ENCODE measurements around the gene CALCOCO1. TPM values are rescaled to one million over a fixed set of nuclear protein-coding genes. Genes with fewer than 3 reads are reported as not detected.
A peak's percentile ranks its signal among the peaks of the same experiment; 100 is the strongest.

Gene CALCOCO1
- total RNA-seq, 1 donor from 2014 or later: 131 TPM

DNA sequence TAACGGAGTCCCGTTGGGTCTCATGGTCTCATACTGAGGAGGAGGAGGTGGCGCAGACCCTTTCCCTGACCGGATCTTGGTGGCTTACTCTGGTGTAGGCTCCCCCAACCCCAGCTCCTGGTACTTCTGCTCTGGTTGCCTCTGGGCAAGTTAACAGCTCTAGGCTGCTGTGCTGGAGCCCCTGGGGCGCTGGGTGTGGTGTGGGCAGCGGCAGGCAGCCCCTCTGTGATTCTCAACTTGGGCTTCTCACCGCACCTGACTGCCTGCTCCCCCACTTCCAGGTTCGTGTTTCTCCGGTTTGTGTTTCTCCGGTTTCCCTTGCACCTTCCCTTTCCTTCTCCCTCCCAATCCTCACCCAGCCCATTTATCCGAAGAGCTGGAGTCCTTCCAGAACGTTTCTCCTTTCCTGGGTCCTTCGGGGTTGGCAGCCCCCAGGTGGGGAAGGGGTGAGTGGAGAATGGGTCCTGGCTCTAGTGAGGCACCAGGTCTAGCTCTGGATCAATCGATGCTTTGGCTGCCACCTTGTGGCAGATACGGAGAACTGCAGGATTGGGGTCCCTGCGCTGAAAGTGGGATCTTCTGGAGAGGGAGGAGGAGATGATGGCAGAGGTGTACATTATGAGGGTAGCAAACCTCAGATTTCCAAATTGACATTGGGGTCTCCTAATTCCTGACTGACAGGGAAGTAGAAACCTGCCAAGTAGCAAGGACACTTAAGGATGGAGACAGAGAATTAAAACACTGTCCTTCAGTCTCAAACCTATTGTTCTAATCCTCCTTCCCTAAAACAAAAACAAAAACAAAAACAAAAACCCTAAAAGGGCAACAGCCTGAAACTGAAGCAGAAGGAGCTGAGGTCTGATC is 16.2 kb upstream of the CALCOCO1 start:
- H3K9me3 ChIP-seq: no peaks in the 10 kb centered on the region
- no peaks in the 10 kb centered on the region for H3K36me3 ChIP-seq
- H3K4me3 ChIP-seq: no peak overlapping the region
- DNase-seq (ENCODE audit: extremely low spot score in 2 of 2): no peak
- intact Hi-C loops (cut with DNase I): no loop called here
- no peaks in the 10 kb centered on the region for H3K27me3 ChIP-seq
- H3K4me1 ChIP-seq: peaks cover 17% of the 10 kb centered on the region
- no peak overlapping the region for H3K27ac ChIP-seq
- no peak for TF ChIP-seq POLR2A (IDR thresholded peaks at IDR 0.05)
- TF ChIP-seq, protein P1, sequence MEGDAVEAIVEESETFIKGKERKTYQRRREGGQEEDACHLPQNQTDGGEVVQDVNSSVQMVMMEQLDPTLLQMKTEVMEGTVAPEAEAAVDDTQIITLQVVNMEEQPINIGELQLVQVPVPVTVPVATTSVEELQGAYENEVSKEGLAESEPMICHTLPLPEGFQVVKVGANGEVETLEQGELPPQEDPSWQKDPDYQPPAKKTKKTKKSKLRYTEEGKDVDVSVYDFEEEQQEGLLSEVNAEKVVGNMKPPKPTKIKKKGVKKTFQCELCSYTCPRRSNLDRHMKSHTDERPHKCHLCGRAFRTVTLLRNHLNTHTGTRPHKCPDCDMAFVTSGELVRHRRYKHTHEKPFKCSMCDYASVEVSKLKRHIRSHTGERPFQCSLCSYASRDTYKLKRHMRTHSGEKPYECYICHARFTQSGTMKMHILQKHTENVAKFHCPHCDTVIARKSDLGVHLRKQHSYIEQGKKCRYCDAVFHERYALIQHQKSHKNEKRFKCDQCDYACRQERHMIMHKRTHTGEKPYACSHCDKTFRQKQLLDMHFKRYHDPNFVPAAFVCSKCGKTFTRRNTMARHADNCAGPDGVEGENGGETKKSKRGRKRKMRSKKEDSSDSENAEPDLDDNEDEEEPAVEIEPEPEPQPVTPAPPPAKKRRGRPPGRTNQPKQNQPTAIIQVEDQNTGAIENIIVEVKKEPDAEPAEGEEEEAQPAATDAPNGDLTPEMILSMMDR (IDR thresholded peaks at IDR 0.05): peak; percentile 79 to 87 (median 87)

DNA sequence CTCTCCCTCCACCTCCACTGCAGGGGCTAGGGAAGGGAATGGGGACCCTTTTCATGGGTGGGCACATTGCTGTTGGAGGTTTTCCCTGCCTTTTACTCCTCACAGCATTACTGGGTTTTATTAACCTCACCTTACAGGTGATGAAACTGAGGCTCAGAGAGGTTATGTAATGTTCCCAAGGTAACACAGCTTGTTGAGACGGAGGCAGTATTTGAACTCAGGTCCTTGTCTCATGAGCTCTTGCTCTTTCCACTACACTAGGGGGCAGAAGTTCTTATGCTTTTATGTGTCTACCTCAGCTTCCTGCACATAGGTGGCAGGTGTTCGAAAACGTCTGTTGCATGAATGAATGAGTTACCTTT is 12.9 kb upstream of the CALCOCO1 start:
- no peaks in the 10 kb centered on the region for H3K27me3 ChIP-seq

DNA sequence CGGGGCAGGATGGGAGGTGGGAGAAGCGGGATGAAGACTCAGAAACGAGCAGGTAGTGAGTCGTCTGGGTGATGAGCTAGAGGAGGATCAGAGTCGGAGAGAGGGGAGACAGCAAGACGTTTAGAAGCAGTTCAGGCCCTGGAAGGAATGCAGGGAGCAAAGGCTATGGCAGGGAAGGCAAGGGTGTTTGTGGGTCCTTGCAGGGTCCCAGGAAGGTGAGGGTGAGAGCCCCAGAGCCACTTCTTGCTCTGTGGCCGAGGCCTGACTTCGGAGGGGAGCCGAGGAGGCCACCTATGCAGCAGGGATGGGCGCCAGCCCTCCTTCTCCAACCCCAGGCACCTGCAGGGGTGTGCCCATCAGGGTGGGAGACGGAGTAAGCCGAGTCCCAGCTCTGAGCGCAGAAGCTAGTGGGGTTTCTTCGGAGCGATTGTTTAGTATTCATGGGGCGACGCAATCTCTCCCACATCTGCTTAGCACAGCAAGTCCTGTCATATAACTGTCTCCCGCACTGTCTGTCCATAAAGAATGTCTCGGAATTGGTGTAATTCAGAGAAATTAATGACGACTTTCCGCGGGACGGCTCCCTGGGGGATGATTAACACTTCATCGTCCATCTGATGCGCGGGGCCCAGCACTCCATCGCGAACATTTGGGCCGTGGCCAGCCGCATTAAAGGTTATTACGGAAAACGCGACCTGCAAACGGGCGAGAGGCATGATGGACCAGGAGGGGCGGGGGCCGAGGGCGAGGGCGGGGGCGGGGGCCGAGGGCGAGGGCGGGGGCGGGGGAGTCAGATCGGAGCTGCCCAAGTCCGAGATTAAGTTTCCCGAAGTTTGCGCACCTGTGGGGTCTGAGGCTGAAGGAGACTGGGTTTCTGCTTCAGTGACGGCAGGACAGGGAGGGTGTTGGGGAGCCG is 12.2 kb upstream of the CALCOCO1 start:
- H3K27me3 ChIP-seq: no peaks in the 10 kb centered on the region
- H3K27ac ChIP-seq: no peak overlapping the region
- DNase-seq (ENCODE audit: extremely low spot score in 2 of 2): no peak
- H3K9me3 ChIP-seq: no peaks in the 10 kb centered on the region
- H3K36me3 ChIP-seq: no peaks in the 10 kb centered on the region
- peaks cover 22% of the 10 kb centered on the region for H3K4me1 ChIP-seq
- TF ChIP-seq, protein P1 (IDR thresholded peaks at IDR 0.05): no peak
- TF ChIP-seq POLR2AphosphoS5 (IDR thresholded peaks at IDR 0.05; ENCODE audit: insufficient read depth in 1 of 2, low read depth in 1 of 2) (no peak), POLR2A (IDR thresholded peaks at IDR 0.05) (no peak)
- intact Hi-C loops (cut with DNase I): no loop called here
- peak overlapping the region in 1 of 2 donors; percentile 28 for H3K4me3 ChIP-seq

More for the DNA sequence above, 12.9 kb upstream of the CALCOCO1 start:
- TF ChIP-seq, protein P1 (IDR thresholded peaks at IDR 0.05): no peak
- TF ChIP-seq POLR2A (IDR thresholded peaks at IDR 0.05): no peak
- TF ChIP-seq POLR2AphosphoS5 (IDR thresholded peaks at IDR 0.05; ENCODE audit: insufficient read depth in 1 of 2, low read depth in 1 of 2): no peak
- Histone ChIP-seq H3K27ac (no peak overlapping the region), H3K4me3 (peak overlapping the region in 1 of 2 donors; percentile 28), H3K36me3 (no peaks in the 10 kb centered on the region), H3K4me1 (peaks cover 22% of the 10 kb centered on the region), H3K9me3 (no peaks in the 10 kb centered on the region)
- DNase-seq (ENCODE audit: extremely low spot score in 2 of 2): no peak
- intact Hi-C loops (cut with DNase I): no loop called here

DNA sequence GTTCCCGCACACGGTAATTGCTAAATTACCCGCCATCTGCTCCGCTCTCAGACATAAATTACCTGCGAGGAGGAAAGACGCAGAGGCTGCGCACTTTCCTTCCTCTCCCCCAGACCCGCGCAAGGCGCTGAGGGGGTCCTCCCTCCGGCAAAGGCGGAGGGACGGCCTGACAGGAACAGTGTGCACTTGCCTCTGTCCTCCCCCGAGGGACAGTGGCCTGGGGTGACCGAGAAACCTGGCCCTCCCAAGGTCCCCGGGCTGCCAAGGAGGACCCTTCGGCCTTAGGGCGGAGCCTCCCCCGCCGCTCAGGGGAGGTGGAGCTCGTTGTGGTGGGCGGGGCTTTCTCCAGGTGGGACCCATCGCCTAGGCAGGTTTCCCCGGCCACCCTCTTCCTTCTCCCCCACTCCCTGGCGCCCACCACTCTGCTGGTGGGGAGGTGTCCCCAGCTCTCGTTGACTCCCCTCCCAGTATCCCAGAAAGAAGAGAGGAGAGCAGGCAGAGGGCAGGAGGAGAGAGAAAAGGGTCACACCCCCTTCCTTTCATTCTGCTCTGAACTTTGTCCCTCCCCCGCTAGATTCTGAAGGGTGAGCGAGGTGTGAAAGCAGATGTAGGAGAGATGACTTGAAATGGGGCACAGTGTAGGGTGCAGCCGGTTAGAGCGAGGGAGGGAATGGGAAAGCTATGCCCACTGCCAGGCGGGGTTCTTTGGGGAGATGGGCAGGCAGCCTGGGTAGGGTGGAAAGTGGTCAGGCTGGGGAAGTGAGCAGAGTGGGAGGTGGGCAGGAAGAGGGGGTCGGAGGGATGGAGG is 11.4 kb upstream of the CALCOCO1 start:
- Histone ChIP-seq H3K27ac (no peak overlapping the region), H3K4me1 (peaks cover 22% of the 10 kb centered on the region), H3K27me3 (no peaks in the 10 kb centered on the region), H3K36me3 (no peaks in the 10 kb centered on the region), H3K4me3 (peak overlapping the region in 1 of 2 donors; percentile 6), H3K9me3 (no peaks in the 10 kb centered on the region)
- TF ChIP-seq POLR2AphosphoS5 (IDR thresholded peaks at IDR 0.05; ENCODE audit: insufficient read depth in 1 of 2, low read depth in 1 of 2): no peak
- TF ChIP-seq POLR2A (IDR thresholded peaks at IDR 0.05): no peak
- TF ChIP-seq, protein P1 (IDR thresholded peaks at IDR 0.05): no peak
- intact Hi-C loops (cut with DNase I): no loop called here
- no peak for DNase-seq (ENCODE audit: extremely low spot score in 2 of 2)
